HG03039 (cell line): ENCODE measurements around the gene HERC2.
"Not testable (repeated sequence)": the region's sequence is repeated elsewhere in the genome, so short reads cannot be mapped to it uniquely, and the experiment has no call there.

Source experiments
- ATAC-seq: cut with Tn5 transposase; IDR thresholded peaks from one replicate; pipeline ENCODE4 v1.9.1; 2021; ENCODE audit warnings: mild to moderate bottlenecking, moderate library complexity; ENCODE audit not compliant: unreplicated experiment

HERC2 gene

GRCh38 chr15:28136236-28136904 is 185.6 kb downstream of the HERC2 start:
- ATAC-seq = peak; percentile 94

GRCh38 chr15:28133281-28133680 is 188.7 kb downstream of the HERC2 start:
- no peak for ATAC-seq

GRCh38 chr15:28132524-28133275 is 189.3 kb downstream of the HERC2 start:
- no peak for ATAC-seq

GRCh38 chr15:28131946-28132345 is 190.0 kb downstream of the HERC2 start:
- ATAC-seq = no peak

- no peak for ATAC-seq
Observed at GRCh38 chr15:28131400-28131799, 190.6 kb downstream of the HERC2 start.

- ATAC-seq = no peak
Observed at GRCh38 chr15:28130651-28131050, 191.3 kb downstream of the HERC2 start.

- no peak for ATAC-seq
Observed at GRCh38 chr15:28129231-28129848, 192.6 kb downstream of the HERC2 start.

GRCh38 chr15:28128031-28128430 is 193.9 kb downstream of the HERC2 start:
- no peak for ATAC-seq

GRCh38 chr15:28127036-28127435 is 194.9 kb downstream of the HERC2 start:
- no peak for ATAC-seq

GRCh38 chr15:28125673-28126651 is 196.0 kb downstream of the HERC2 start:
- no peak for ATAC-seq

GRCh38 chr15:28124841-28125240 is 197.1 kb downstream of the HERC2 start:
- no peak for ATAC-seq

GRCh38 chr15:28123408-28124023 is 198.5 kb downstream of the HERC2 start:
- no peak for ATAC-seq

GRCh38 chr15:28122038-28122949 is 199.7 kb downstream of the HERC2 start:
- no peak for ATAC-seq

GRCh38 chr15:28121577-28121976 is 200.4 kb downstream of the HERC2 start:
- ATAC-seq = not testable (repeated sequence)

GRCh38 chr15:28120359-28120640 is 201.7 kb downstream of the HERC2 start:
- no peak for ATAC-seq

GRCh38 chr15:28118531-28118930 is 203.4 kb downstream of the HERC2 start:
- ATAC-seq = no peak

GRCh38 chr15:28118083-28118482 is 203.9 kb downstream of the HERC2 start:
- ATAC-seq = no peak

GRCh38 chr15:28117432-28117990 is 204.5 kb downstream of the HERC2 start:
- no peak for ATAC-seq
